GM12864 (cell line): ENCODE results near the gene RABGEF1.
"Not testable (repeated sequence)": the region's sequence is repeated elsewhere in the genome, so short reads cannot be mapped to it uniquely, and the experiment has no call there.

Experiments used
- DNase-seq: peaks from one replicate; pipeline ENCODE4 v3.0.0-alpha.2; 2011; ENCODE audit warnings: low read depth
- H3K4me3 ChIP-seq: 2 replicates; pipeline ENCODE4 v1.5.1; 2011; ENCODE audit warnings: mild to moderate bottlenecking, low read depth, low read length, control low read depth
- TF ChIP-seq, protein P1 (sequence below): IDR thresholded peaks from 2 replicates; pipeline ENCODE4 v1.5.1; 2011; ENCODE audit warnings: low read depth, mild to moderate bottlenecking, moderate library complexity, low read length, control low read depth, inconsistent platforms; ENCODE audit errors: missing control alignments

The RABGEF1 gene

DNA sequence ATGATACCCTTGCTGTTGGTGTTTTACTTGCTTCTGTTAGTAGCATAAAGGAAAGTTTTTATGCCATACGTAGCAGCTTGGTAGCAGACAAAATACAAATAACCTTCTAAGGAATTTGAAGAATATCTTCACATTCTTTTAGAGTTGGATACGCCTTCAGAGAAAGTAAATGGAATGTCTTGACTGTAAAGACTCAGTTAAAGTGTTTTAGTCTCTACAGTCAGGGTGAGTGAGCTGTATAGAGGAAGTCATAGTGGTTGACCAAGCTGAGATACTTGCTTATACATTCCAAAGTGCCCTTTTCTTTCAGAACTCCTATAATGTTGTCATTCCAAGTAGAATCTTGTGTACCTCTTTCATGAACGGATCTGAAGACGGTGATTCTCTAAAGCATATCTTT is 37.7 kb downstream of the RABGEF1 start:
- no peak for DNase-seq
- TF ChIP-seq, protein P1, sequence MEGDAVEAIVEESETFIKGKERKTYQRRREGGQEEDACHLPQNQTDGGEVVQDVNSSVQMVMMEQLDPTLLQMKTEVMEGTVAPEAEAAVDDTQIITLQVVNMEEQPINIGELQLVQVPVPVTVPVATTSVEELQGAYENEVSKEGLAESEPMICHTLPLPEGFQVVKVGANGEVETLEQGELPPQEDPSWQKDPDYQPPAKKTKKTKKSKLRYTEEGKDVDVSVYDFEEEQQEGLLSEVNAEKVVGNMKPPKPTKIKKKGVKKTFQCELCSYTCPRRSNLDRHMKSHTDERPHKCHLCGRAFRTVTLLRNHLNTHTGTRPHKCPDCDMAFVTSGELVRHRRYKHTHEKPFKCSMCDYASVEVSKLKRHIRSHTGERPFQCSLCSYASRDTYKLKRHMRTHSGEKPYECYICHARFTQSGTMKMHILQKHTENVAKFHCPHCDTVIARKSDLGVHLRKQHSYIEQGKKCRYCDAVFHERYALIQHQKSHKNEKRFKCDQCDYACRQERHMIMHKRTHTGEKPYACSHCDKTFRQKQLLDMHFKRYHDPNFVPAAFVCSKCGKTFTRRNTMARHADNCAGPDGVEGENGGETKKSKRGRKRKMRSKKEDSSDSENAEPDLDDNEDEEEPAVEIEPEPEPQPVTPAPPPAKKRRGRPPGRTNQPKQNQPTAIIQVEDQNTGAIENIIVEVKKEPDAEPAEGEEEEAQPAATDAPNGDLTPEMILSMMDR: no peak
- no peak overlapping the region for H3K4me3 ChIP-seq

DNA sequence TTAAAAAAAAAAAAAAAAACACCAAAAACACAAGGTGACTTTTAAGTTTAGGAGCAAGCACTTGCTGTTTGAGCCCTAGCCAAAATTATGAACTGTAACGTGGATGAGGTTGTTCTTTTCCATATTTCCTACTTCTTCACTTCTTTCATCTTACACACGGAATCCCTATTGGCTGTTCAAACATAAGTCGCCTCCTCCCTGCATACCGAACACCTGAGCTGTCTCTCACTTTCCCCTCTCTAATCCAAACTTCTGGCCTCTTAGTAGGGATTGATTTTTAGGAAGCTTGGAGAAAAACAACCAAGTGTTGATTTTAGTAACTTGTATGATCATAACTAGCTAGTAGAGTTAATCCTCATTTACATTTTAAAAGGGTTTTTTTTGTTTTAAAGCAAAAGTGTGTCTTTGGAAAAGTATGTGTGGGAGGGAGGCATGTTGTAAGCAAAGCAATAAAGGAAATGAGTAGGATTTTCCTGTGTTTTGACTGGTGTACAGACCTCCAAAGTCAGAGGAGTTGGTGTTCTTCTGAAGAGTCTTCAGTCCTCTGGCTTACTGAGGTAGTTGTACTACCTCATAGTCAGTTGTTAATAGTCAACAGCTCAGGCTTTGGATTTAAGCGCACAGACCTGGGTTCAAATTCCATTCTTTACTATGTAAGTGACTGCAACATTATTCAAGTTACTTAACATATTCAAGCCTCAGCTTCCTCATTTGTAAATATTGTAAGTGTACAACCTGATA is 39.3 kb downstream of the RABGEF1 start:
- TF ChIP-seq, protein P1: no peak
- H3K4me3 ChIP-seq: no peak overlapping the region
- no peak for DNase-seq

DNA sequence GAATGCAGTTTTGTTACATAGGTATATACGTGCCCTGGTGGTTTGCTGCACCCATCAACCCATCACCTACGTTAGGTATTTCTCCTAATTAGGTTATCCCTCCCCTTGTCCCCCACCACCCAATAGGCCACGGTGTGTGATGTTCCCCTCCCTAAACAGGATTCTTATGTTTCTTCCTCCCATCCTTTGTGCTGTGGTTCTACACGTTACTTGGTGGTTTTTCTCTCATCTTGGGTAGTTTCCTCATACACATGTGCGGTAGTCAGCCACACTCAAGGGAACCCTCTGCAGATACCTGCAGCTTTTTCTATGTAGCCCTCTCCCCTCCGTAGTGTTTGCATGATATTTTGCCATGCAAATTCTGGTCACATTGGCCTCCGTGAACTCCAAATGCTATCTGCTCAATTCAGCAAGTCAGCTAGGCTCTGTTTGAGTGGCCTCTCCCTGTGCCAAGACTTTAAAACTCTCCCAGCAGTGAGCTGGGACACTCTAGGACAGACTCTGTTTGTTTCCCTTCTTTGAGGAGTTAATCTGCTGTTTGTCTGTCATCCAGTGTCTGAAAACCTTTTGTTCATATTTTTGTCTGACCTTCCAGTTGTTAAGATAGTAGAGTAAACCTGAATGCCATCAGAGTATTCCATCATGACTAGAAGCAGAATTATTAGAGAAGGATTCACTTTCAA is 41.0 kb downstream of the RABGEF1 start:
- DNase-seq: no peak
- TF ChIP-seq, protein P1: no peak
- H3K4me3 ChIP-seq: no peak overlapping the region

DNA sequence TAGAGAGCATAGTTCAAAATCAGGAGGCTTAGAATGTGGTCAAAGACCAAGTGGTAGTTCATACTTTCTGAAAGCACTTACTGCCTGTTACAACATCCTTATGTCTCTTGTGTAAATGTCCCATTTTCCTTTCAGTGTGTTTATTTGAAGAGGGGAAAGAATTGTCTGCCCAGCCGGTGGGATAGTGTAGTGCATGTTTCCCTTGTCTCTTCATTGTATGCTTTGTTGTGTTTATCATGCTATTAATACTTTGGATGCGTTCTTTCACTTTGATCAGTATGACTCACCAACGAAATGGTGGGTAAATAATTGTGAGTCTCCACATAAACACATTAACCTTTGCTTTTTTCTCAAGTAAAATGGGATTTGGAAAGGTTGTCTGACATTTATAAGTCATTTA is 42.3 kb downstream of the RABGEF1 start:
- not testable (repeated sequence) for H3K4me3 ChIP-seq, DNase-seq

DNA sequence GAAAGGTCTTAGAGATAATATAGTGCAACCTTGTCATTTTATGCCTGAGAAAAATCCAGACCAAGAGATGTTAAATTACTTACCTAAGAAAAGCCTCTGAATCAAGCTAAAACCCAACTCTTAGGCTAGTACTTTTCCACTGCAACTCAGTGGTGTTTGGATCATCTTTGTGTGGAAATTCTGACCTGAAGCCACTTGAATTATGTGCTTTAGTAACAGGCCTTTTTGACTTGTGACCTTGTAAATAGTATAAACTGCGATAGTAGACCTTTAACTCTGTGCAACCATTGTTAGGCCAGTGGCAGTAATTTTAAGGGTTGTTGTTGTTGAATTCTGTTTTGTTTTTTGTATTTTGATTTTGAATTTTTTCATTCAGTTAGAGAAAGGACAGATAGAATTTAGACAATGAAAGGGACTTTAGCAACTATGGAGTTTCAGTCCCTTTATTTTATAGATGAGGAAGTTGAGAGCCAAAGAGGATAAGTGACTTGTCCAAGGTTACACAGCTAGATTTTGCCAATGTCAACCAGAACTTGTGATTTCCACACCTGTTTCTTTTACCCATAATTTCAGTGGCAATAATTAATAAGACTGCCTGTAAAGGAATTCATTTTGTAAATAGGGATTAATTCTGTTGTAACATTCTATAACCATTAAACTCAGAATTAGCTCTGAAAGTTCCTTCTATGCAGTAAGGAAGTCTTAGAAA is 43.5 kb downstream of the RABGEF1 start:
- not testable (repeated sequence) for DNase-seq, H3K4me3 ChIP-seq

DNA sequence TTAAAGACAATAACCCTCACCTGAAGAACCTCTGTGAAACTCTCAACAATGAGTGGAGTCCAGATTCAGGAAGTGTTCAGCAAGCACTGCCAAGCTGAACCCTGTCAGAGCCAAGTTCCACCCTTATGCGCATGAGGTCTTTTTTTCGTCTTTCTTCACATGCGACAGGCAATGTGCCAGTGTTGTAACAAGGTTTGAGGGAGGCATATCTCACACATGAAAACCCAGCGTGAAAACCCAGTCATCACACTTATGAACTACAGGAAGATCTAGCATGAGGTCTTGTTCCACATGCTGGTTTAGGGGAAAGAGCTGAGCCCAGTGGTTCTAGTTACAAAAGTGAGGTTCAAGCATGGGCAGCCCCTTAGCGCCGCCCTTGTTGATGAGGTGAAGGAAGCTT is 49.7 kb downstream of the RABGEF1 start:
- TF ChIP-seq, protein P1: no peak
- no peak for DNase-seq
- no peak overlapping the region for H3K4me3 ChIP-seq

DNA sequence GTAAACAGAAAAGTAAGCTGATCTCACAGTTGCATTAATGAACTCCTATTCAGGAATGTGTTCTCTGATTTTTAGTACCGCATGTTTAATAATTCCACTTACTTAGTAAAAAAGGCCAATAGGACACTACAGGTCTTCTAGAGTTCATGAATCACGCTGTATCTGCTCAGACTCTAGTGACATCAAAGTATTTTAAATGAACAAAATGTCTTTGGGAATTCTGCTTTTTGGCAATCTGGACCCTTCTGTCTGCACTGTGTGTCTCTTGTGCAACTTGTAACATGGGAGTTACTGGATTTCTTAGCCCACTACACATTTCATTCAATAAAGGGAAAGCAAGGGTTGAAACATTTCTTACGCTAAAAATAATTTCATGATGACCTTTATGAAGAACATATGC is 50.2 kb downstream of the RABGEF1 start:
- DNase-seq: no peak
- no peak overlapping the region for H3K4me3 ChIP-seq
- TF ChIP-seq, protein P1: no peak

DNA sequence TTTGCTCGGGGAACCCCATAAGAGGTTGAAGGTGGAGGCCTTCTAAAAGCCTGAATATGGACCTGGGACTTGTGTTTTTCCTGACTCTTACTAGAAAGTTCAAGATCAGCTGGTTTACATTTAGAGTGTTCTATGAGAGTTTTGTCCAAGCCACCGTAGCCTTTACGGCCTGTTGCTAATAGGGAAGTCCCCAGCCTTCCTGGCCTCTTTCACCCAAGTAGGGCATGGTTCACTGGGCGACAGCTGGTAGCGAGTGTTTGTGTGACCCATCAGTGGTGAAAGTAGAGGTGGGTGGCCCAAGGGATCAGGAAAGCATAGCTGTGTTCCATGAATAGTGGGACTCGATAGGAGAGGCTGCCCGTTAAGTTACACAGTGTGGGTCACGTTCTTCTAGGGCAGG is 60.1 kb downstream of the RABGEF1 start:
- no peak overlapping the region for H3K4me3 ChIP-seq
- TF ChIP-seq, protein P1: no peak
- no peak for DNase-seq
